CD4-positive, CD25-positive, alpha-beta regulatory T cell (primary cell): ENCODE results near the gene PHC3. TPM values are rescaled to one million over a fixed set of nuclear protein-coding genes. Genes with fewer than 3 reads are reported as not detected.

Experiments
- ATAC-seq, 2 donors: fragments of 150-1000 bp; cut with Tn5 transposase; one replicate each; pipeline ENCODE4 v1.10.0; 2021; ENCODE audit warnings: low read depth in 2 of 2, moderate number of reproducible peaks in 2 of 2, moderate library complexity in 1 of 2
- DNase-seq, 3 donors: peaks; one replicate each; pipeline versions ENCODE4 v3.0.0 to v3.0.0-alpha.2; 2012 to 2022; ENCODE audit warnings: mixed read lengths in 1 of 3
- H3K27ac ChIP-seq: one replicate; pipeline ENCODE4 v1.7.0; 2013; ENCODE audit warnings: mild to moderate bottlenecking, low read length; ENCODE audit not compliant: insufficient read depth, poor library complexity, severe bottlenecking
- H3K27me3 ChIP-seq: one replicate; pipeline ENCODE4 v1.7.0; 2013; ENCODE audit warnings: low read length; ENCODE audit not compliant: control insufficient read depth, insufficient read depth
- H3K36me3 ChIP-seq: one replicate; pipeline ENCODE4 v1.7.0; 2013; ENCODE audit warnings: mild to moderate bottlenecking, low read length, moderate library complexity; ENCODE audit not compliant: control insufficient read depth, insufficient read depth
- H3K4me1 ChIP-seq: 2 replicates; pipeline ENCODE4 v1.7.0; 2013; ENCODE audit warnings: mild to moderate bottlenecking, low read length; ENCODE audit not compliant: insufficient read depth, control insufficient read depth, poor library complexity, severe bottlenecking
- H3K4me3 ChIP-seq: one replicate; pipeline ENCODE4 v1.7.0; 2013; ENCODE audit warnings: low read depth, mild to moderate bottlenecking, low read length, moderate library complexity
- H3K9me3 ChIP-seq, 2 experiments: 1 replicate in 1 of 2; 2 replicates in 1 of 2; pipeline ENCODE4 v1.7.0; 2013; ENCODE audit warnings: low read length in 2 of 2, mild to moderate bottlenecking in 1 of 2, moderate library complexity in 1 of 2; ENCODE audit not compliant: control insufficient read depth in 2 of 2
- H3K27ac Mint-ChIP-seq, 3 donors: one replicate each; pipeline ENCODE4 v1.8.0; 2020 to 2022; ENCODE audit warnings: mild to moderate bottlenecking in 3 of 3, mixed read lengths in 3 of 3, moderate library complexity in 2 of 3
- H3K27me3 Mint-ChIP-seq: one replicate; pipeline ENCODE4 v1.8.0; 2022; ENCODE audit warnings: mild to moderate bottlenecking, mixed read lengths
- H3K36me3 Mint-ChIP-seq: one replicate; pipeline ENCODE4 v1.8.0; 2020; ENCODE audit warnings: mixed read lengths
- H3K4me1 Mint-ChIP-seq, 4 donors: one replicate each; pipeline ENCODE4 v1.8.0; 2020 to 2022; ENCODE audit warnings: mixed read lengths in 4 of 4, mild to moderate bottlenecking in 1 of 4
- H3K4me3 Mint-ChIP-seq, 4 donors: one replicate each; pipeline ENCODE4 v1.8.0; 2020 to 2022; ENCODE audit warnings: mild to moderate bottlenecking in 4 of 4, mixed read lengths in 4 of 4, moderate library complexity in 3 of 4
- H3K9me3 Mint-ChIP-seq, 7 donors: one replicate each; pipeline ENCODE4 v1.8.0; 2020 to 2022; ENCODE audit warnings: mixed read lengths in 7 of 7, mild to moderate bottlenecking in 3 of 7, moderate library complexity in 2 of 7
- polyA plus RNA-seq, 4 donors: library from polyadenylated mRNA; unstranded; fragments of 300-500 nt; fragmentation: Illumina TruSeq; gene quantifications; one replicate each; pipeline ENCODE4 v1.2.3, GENCODE V29; 2021
- total RNA-seq: library from RNA; stranded (reverse); gene quantifications from one replicate; pipeline ENCODE4 v1.2.3, GENCODE V29; 2022

Gene PHC3
- total and polyA plus RNA-seq, 5 donors from 2014 or later, result 38.5 to 177 (median 42.7) TPM

- Mint-ChIP-seq H3K4me3 (no peak overlapping the region), H3K27me3 (peaks cover 14% of the 10 kb centered on the region), H3K36me3 (no peaks in the 10 kb centered on the region), H3K27ac (no peak overlapping the region), H3K4me1 (peaks cover 0 to 13% (median 5%) of the 10 kb centered on the region in 4 donors), H3K9me3 (no peaks in the 10 kb centered on the region)
- no peaks in the 10 kb centered on the region for H3K9me3 ChIP-seq
- ATAC-seq (no peak), DNase-seq (peak in 1 of 3 donors; percentile 46)
- no peaks in the 10 kb centered on the region for H3K36me3 ChIP-seq
- H3K4me1 ChIP-seq, result no peaks in the 10 kb centered on the region
- H3K27ac ChIP-seq, result no peak overlapping the region
- peaks cover 8% of the 10 kb centered on the region for H3K27me3 ChIP-seq
- no peak overlapping the region for H3K4me3 ChIP-seq
Measured at GRCh38 chr3:170056710-170057454, 124.7 kb downstream of the PHC3 start.

- H3K27ac ChIP-seq, result no peak overlapping the region
- peaks cover 14% of the 10 kb centered on the region for H3K27me3 Mint-ChIP-seq
- H3K4me1 ChIP-seq, result no peaks in the 10 kb centered on the region
- no peak for ATAC-seq
- no peak overlapping the region for H3K4me3 Mint-ChIP-seq
- DNase-seq, result peak in 1 of 3 donors; percentile 21
- H3K9me3 ChIP-seq, result no peaks in the 10 kb centered on the region
- H3K36me3 ChIP-seq, result no peaks in the 10 kb centered on the region
- no peak overlapping the region for H3K27ac Mint-ChIP-seq
- no peak overlapping the region for H3K4me3 ChIP-seq
- peaks cover 8% of the 10 kb centered on the region for H3K27me3 ChIP-seq
- peaks cover 0 to 13% (median 5%) of the 10 kb centered on the region in 4 donors for H3K4me1 Mint-ChIP-seq
- no peaks in the 10 kb centered on the region for H3K36me3 Mint-ChIP-seq
- no peaks in the 10 kb centered on the region for H3K9me3 Mint-ChIP-seq
Measured at GRCh38 chr3:170055209-170055608, 126.3 kb downstream of the PHC3 start.

- Mint-ChIP-seq H3K4me1 (peaks cover 0 to 13% (median 5%) of the 10 kb centered on the region in 4 donors), H3K9me3 (peaks cover 0 to under 1% (median 0%) of the 10 kb centered on the region in 7 donors), H3K4me3 (no peak overlapping the region), H3K36me3 (no peaks in the 10 kb centered on the region), H3K27me3 (peaks cover 18% of the 10 kb centered on the region), H3K27ac (no peak overlapping the region)
- ATAC-seq (no peak), DNase-seq (peak in 2 of 3 donors; percentile 18 to 44)
- no peak overlapping the region for H3K27ac ChIP-seq
- H3K4me1 ChIP-seq, result no peaks in the 10 kb centered on the region
- peaks cover 8% of the 10 kb centered on the region for H3K27me3 ChIP-seq
- H3K9me3 ChIP-seq, result no peaks in the 10 kb centered on the region
- H3K36me3 ChIP-seq, result no peaks in the 10 kb centered on the region
- H3K4me3 ChIP-seq, result no peak overlapping the region
Measured at GRCh38 chr3:170054204-170054603, 127.3 kb downstream of the PHC3 start.

- Histone ChIP-seq H3K27ac (no peak overlapping the region), H3K36me3 (no peaks in the 10 kb centered on the region), H3K4me3 (no peak overlapping the region), H3K4me1 (no peaks in the 10 kb centered on the region), H3K27me3 (peaks cover 8% of the 10 kb centered on the region), H3K9me3 (no peaks in the 10 kb centered on the region)
- DNase-seq (no peak), ATAC-seq (no peak)
- Mint-ChIP-seq H3K27me3 (peaks cover 19% of the 10 kb centered on the region), H3K27ac (no peak overlapping the region), H3K4me1 (peaks cover 0 to 4% (median 2%) of the 10 kb centered on the region in 4 donors), H3K4me3 (no peak overlapping the region), H3K36me3 (no peaks in the 10 kb centered on the region), H3K9me3 (peaks cover 0 to 1% (median 0%) of the 10 kb centered on the region in 7 donors)
Measured at GRCh38 chr3:170052398-170052797, 129.1 kb downstream of the PHC3 start.

- DNase-seq (no peak), ATAC-seq (no peak)
- Mint-ChIP-seq H3K4me1 (peaks cover 0 to 6% (median 2%) of the 10 kb centered on the region in 4 donors), H3K27me3 (peaks cover 23% of the 10 kb centered on the region), H3K4me3 (no peak overlapping the region), H3K36me3 (no peaks in the 10 kb centered on the region), H3K27ac (no peak overlapping the region), H3K9me3 (peaks cover 0 to 1% (median 0%) of the 10 kb centered on the region in 7 donors)
- peaks cover 8% of the 10 kb centered on the region for H3K27me3 ChIP-seq
- H3K4me3 ChIP-seq, result no peak overlapping the region
- no peaks in the 10 kb centered on the region for H3K36me3 ChIP-seq
- no peaks in the 10 kb centered on the region for H3K9me3 ChIP-seq
- H3K4me1 ChIP-seq, result peaks cover 4% of the 10 kb centered on the region
- no peak overlapping the region for H3K27ac ChIP-seq
Measured at GRCh38 chr3:170050753-170051152, 130.8 kb downstream of the PHC3 start.

GRCh38 chr3:170049146-170050000, 132.2 kb downstream of the PHC3 start:
- no peak overlapping the region for H3K27ac ChIP-seq
- no peaks in the 10 kb centered on the region for H3K36me3 ChIP-seq
- no peak overlapping the region for H3K27ac Mint-ChIP-seq
- peaks cover 25% of the 10 kb centered on the region for H3K27me3 Mint-ChIP-seq
- peaks cover 8% of the 10 kb centered on the region for H3K27me3 ChIP-seq
- H3K36me3 Mint-ChIP-seq, result no peaks in the 10 kb centered on the region
- no peak overlapping the region for H3K4me3 ChIP-seq
- DNase-seq (no peak), ATAC-seq (no peak)
- peaks cover 0 to 1% (median 0%) of the 10 kb centered on the region in 7 donors for H3K9me3 Mint-ChIP-seq
- H3K9me3 ChIP-seq, result no peaks in the 10 kb centered on the region
- peaks cover 0 to 15% (median 2%) of the 10 kb centered on the region in 4 donors for H3K4me1 Mint-ChIP-seq
- H3K4me1 ChIP-seq, result peaks cover 4% of the 10 kb centered on the region
- no peak overlapping the region for H3K4me3 Mint-ChIP-seq

- Mint-ChIP-seq H3K27ac (no peak overlapping the region), H3K27me3 (peaks cover 11% of the 10 kb centered on the region), H3K36me3 (no peaks in the 10 kb centered on the region), H3K4me3 (no peak overlapping the region), H3K4me1 (peaks cover 0 to 16% (median 2%) of the 10 kb centered on the region in 4 donors), H3K9me3 (peaks cover 0 to 1% (median 0%) of the 10 kb centered on the region in 7 donors)
- no peak overlapping the region for H3K4me3 ChIP-seq
- peaks cover 4% of the 10 kb centered on the region for H3K4me1 ChIP-seq
- ATAC-seq (no peak), DNase-seq (no peak)
- H3K36me3 ChIP-seq, result no peaks in the 10 kb centered on the region
- no peak overlapping the region for H3K27ac ChIP-seq
- peaks cover under 1% of the 10 kb centered on the region for H3K27me3 ChIP-seq
- H3K9me3 ChIP-seq, result no peaks in the 10 kb centered on the region
Measured at GRCh38 chr3:170047133-170047404, 134.5 kb downstream of the PHC3 start.
